TTC549 (cell line): ENCODE data around the gene POTEJ.
"Not testable (repeated sequence)": the region's sequence is repeated elsewhere in the genome, so short reads cannot be mapped to it uniquely, and the experiment has no call there.

Source experiments
- FAIRE-seq: peaks from 2 replicates; lab custom pipeline; 2012; peaks lifted over from hg19 to GRCh38; lab: Jason Lieb, UNC

POTEJ gene

DNA sequence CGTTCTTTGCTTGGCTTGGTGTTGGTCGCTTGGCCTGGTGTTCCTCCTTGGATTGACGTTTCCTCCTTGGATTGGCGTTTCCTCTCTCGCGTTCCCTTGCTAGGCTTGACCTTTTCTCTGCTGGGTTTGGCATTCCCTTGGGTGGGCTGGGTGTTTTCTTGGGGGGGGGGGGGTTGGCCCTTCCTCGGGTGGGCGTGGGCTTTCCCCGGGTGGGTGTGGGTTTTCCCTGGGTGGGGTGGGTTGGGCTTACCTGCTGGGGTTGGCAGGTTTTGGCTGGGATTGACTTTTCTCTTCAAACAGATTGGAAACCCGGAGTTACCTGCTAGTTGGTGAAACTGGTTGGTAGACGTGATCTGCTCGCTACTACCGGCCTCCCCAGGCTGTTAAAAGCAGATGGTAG is at the start of gene POTEJ:
Gene POTEJ (plus strand): TSS at position 301 of the 400 bp plus-strand sequence. CDS start 93 bp downstream, at position 394.
- FAIRE-seq = not testable (repeated sequence)

DNA sequence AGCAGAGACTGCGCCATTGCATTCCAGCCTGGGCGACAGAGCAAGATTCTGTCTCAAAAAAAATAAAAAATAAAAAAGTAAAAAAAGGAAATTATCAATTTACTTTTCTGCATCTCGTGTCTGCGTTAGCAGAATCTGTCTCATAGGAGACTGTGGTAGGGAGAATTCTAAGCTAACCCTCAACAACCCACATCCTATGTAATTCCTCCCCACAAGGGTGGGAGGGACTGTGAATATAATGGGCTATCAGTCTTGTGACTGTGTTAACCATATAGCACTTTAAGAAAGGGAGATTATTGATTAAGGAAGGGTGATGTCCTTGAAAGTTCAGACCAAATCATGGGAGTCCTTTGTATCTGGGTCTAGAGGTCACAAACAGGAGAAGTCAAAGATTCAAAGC is 45.1 kb upstream of the POTEJ start:
- FAIRE-seq = not testable (repeated sequence)

- not testable (repeated sequence) for FAIRE-seq
These were observed 39.3 kb upstream of the POTEJ start for GRCh38 chr2:130571929-130572328.

DNA sequence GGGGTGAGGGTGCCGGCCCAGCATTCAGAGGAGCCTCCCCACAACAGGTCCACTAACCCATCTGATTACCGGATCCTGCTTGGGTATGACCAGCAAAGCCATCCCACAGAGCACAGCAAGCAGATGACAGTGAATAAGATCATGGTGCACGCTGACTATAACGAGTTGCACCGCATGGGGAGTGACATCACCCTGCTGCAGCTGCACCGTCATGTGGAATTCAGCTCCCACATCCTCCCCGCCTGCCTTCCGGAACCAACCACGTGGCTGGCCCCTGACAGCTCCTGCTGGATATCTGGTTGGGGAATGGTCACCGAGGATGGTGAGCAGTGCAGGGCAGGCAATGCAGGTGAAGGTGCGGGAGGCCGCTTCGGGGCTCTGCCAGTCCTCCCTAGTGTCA is 37.0 kb upstream of the POTEJ start:
- not testable (repeated sequence) for FAIRE-seq

- not testable (repeated sequence) for FAIRE-seq
These were observed 34.9 kb upstream of the POTEJ start for GRCh38 chr2:130576209-130576784.

DNA sequence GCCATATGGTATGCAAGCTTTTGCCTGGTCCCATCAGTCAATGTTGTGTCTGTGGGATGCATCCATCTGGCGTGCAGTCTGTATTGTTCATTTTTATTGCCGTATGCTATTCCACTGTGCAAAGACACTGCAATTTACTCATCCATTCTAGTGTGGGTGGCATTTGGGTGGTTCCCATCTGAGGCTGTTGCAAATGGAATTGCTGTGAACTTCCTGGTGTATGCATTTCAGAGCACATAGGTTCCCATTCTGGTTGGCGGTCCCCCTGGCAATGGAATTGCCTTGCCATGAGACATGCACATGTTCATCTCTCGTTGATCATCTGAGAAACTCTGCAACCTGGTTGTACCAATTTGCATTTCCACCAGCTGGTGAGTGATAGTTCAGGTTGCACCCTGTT is 33.7 kb upstream of the POTEJ start:
- not testable (repeated sequence) for FAIRE-seq

DNA sequence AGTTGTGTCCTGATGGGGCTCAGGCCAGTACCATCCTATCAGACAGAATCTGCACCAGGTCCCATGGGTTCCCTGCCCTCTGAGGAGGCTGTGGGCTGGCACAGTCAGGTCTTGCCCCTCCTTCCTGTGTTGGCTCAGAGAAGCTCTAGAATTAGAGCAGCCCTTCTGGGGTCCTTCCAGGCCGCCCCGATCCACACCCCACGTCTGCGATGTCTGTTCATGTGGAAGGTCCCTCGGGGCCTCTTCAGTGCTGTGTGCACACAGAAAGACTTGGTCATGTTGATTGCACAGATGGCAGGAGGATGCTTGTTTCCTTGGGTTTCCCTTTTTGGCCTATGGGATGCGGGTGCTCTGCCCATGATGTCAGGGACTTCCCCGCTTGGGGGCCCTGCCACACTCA is 32.1 kb upstream of the POTEJ start:
- FAIRE-seq = not testable (repeated sequence)

DNA sequence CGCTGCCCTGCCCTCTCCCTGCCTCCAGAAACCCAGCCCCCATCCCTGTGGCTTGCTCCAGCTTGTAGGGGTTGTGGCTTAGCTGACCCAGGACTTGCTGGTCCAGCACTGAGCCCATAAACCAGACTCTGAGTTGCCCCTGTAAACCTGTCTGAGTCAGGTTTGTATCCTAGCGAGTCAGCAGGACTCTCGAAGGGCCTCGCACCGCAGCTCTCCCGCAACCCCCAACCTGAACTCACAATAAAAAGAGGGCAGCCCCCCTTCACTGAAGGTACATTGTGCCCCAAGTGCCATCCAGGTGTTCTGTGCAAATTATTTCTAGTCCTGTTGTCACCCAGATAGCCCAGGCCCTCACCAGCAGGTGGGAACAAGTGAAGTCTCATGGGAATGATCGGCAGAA is 29.7 kb upstream of the POTEJ start:
- not testable (repeated sequence) for FAIRE-seq

- not testable (repeated sequence) for FAIRE-seq
These were observed 28.3 kb upstream of the POTEJ start for GRCh38 chr2:130582970-130583369.

DNA sequence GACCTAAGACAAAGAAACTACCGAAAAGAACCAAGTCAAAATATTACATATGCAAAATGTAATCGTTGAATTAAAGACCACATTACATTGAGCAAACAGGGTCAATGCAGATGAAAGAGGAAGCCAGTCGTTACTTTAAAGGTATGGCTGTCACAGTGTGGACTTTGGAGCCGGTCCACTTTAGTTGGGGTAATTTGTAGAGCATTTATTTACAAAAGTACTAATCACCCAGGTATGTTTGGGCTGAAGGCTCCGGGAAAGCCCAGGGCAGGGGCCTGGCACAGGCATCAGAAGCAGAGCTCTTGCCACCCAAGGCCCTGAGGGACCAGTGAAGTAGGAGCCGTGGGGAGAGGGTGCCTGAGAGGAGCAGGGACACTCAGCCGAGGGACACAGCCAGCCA is 27.7 kb upstream of the POTEJ start:
- FAIRE-seq = not testable (repeated sequence)

DNA sequence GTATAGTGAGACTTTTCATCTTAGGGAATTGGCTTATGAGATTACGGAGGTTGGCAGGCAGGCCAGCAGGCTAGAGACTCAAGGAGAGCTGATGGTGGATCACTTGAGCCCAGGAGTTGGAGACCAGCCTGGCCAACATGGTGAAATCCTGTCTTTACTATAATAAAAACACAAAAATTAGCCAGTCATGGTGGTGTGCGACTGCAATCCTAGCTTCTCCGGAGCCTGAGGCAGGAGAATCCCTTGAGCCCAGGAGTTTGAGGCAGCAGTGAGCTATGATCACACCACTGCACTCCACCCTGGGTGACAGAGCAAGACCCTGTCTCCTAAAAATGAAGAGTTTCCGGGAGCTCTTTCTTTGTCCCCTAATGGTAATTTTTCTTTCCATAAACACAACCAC is 26.5 kb upstream of the POTEJ start:
- FAIRE-seq = not testable (repeated sequence)

GRCh38 chr2:130588688-130589458 is 22.4 kb upstream of the POTEJ start:
- not testable (repeated sequence) for FAIRE-seq

DNA sequence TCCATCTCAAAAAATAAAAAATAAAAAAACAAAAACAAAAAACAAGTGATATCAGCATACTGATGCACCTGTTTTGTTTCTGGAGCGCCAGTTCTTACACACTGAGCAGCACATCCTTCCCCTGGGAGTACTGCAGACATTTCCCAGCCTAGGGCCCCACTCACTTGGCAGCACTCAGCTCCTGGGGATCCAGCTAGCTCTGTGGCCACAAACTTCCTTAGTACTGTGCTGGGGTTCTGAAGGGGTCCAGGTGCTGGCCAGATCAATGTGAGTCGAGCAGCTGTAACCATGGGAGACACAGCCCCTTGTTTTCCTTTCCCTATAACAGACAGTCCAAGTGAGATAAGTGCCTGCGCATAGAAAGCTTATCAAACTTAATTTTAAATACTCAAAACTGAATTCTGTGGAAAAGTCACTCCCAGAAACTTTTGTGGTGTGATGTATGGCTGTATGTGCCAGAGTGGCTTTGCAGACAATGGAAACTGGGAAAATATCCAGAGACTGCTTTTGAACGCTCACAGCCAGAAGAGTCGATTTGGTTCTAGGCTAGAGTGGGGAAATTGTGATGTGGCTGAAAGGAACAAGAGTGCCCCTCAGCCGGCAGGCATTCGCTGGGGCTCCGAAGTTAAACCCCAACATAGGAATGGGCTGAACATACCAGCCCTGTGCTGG is 20.9 kb upstream of the POTEJ start:
- FAIRE-seq = not testable (repeated sequence)

GRCh38 chr2:130590842-130591359 is 20.3 kb upstream of the POTEJ start:
- FAIRE-seq = not testable (repeated sequence)

DNA sequence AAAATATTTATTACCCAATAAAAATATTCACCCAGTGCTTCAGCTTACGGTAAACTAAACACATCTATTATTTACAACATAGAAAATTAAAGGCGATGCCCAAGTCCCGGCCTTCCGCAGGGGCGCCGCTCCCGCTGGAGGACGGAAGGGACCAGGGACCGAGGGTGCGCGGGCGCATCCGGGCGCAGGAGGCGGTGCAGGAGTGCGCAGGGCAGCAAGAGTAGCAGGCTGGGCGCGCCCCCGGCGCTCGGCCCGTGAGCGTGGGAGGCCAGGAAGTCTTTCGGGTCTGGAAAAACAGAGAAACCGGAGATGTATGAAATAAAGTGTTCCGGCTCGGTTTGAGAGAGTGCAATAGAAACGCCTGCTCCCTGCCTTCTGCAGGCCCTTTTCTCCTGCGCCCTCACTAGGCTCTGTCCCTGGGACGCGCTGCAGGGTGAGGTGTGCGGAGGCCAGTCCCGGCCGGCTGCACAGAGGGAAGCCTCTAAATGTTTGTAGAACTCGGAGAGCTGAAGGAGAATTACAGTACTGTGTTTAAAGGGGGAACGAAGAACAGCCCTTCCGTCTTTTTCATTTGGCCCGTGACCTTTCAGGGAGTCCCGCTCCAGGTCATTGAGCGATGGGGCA is 18.3 kb upstream of the POTEJ start:
- not testable (repeated sequence) for FAIRE-seq

- not testable (repeated sequence) for FAIRE-seq
These were observed 17.2 kb upstream of the POTEJ start for GRCh38 chr2:130594011-130594410.

GRCh38 chr2:130596757-130597156 is 14.5 kb upstream of the POTEJ start:
- not testable (repeated sequence) for FAIRE-seq

DNA sequence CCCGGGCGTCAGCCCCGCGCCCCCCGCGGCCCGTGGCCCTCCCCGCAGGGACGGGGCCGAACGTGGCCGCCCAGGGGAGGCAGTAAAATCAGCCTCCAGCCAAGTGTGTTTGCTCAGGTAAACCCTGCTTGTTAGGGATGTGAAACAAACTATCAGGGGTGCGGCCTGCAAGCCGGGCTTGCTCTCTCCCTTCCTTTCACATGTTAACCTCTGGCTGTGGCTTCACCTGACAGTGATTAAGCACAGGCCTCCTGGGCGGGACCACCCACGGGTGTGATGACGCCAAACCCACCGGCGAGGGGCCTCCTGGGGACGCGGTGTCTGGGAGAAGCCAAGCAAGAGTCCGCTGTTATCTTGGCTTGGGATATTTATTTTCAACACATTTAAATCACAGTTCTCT is 13.2 kb upstream of the POTEJ start:
- not testable (repeated sequence) for FAIRE-seq

- FAIRE-seq = not testable (repeated sequence)
These were observed 12.8 kb upstream of the POTEJ start for GRCh38 chr2:130598463-130598862.

GRCh38 chr2:130599393-130599792 is 11.8 kb upstream of the POTEJ start, which contains the start of gene CFC1:
Gene CFC1 (minus strand): TSS chr2:130599575. CDS start chr2:130599287, 288 bp downstream.
- FAIRE-seq = not testable (repeated sequence)

GRCh38 chr2:130599926-130600325 is 11.3 kb upstream of the POTEJ start:
- not testable (repeated sequence) for FAIRE-seq

- FAIRE-seq = not testable (repeated sequence)
These were observed 9.5 kb upstream of the POTEJ start for GRCh38 chr2:130601648-130602302.
